LNCaP clone FGC (cell line): ENCODE results near the gene NR2C2.
A peak's percentile ranks its signal among the peaks of the same experiment; 100 is the strongest.

Experiments
- DNase-seq: peaks from one replicate; pipeline ENCODE4 v3.0.0-alpha.2; 2011; ENCODE audit warnings: low read depth
- H3K4me3 ChIP-seq: 2 replicates; pipeline ENCODE4 v1.5.1; 2011; ENCODE audit warnings: mild to moderate bottlenecking, low read depth, low read length, control low read depth
- CTCF ChIP-seq: IDR thresholded peaks from 2 replicates; pipeline ENCODE4 v1.5.1; 2012; ENCODE audit warnings: mild to moderate bottlenecking; ENCODE audit not compliant: control insufficient read depth, insufficient read depth; ENCODE audit errors: extremely low read depth

The NR2C2 gene

GRCh38 chr3:14933820-14934425 is 13.5 kb upstream of the NR2C2 start:
- no peak for DNase-seq
- H3K4me3 ChIP-seq, result no peak overlapping the region
- no peak for TF ChIP-seq CTCF

- TF ChIP-seq CTCF, result no peak
- DNase-seq, result no peak
These were observed 11.6 kb upstream of the NR2C2 start for GRCh38 chr3:14935592-14936345.

GRCh38 chr3:14938954-14939353 is 8.4 kb upstream of the NR2C2 start:
- H3K4me3 ChIP-seq, result no peak overlapping the region
- no peak for TF ChIP-seq CTCF
- no peak for DNase-seq

More at GRCh38 chr3:14935592-14936345, 11.6 kb upstream of the NR2C2 start:
- no peak overlapping the region for H3K4me3 ChIP-seq

- no peak for TF ChIP-seq CTCF
- DNase-seq, result no peak
- no peak overlapping the region for H3K4me3 ChIP-seq
These were observed 5.5 kb upstream of the NR2C2 start for GRCh38 chr3:14941871-14942270.

- no peak for DNase-seq
- no peak overlapping the region for H3K4me3 ChIP-seq
- TF ChIP-seq CTCF, result no peak
These were observed 4.3 kb upstream of the NR2C2 start for GRCh38 chr3:14943042-14943441.

- DNase-seq, result no peak
These were observed 1.1 kb upstream of the NR2C2 start for GRCh38 chr3:14946236-14946635.

More at GRCh38 chr3:14946236-14946635, 1.1 kb upstream of the NR2C2 start:
- peak overlapping the region; percentile 86 for H3K4me3 ChIP-seq
- no peak for TF ChIP-seq CTCF
